LoVo (cell line): ENCODE measurements around the gene RETN.

Experiments used
- DNase-seq: peaks from one replicate; pipeline ENCODE4 v3.0.0-alpha.2; 2016; ENCODE audit warnings: low spot score

RETN gene

GRCh38 chr19:7668842-7669241, at the start of gene RETN:
Gene RETN (plus strand): TSS chr19:7669049. CDS start chr19:7669327, 278 bp downstream.
- DNase-seq, result no peak

- no peak for DNase-seq
Observed at GRCh38 chr19:7619671-7620441, 49.0 kb upstream of the RETN start.

DNA sequence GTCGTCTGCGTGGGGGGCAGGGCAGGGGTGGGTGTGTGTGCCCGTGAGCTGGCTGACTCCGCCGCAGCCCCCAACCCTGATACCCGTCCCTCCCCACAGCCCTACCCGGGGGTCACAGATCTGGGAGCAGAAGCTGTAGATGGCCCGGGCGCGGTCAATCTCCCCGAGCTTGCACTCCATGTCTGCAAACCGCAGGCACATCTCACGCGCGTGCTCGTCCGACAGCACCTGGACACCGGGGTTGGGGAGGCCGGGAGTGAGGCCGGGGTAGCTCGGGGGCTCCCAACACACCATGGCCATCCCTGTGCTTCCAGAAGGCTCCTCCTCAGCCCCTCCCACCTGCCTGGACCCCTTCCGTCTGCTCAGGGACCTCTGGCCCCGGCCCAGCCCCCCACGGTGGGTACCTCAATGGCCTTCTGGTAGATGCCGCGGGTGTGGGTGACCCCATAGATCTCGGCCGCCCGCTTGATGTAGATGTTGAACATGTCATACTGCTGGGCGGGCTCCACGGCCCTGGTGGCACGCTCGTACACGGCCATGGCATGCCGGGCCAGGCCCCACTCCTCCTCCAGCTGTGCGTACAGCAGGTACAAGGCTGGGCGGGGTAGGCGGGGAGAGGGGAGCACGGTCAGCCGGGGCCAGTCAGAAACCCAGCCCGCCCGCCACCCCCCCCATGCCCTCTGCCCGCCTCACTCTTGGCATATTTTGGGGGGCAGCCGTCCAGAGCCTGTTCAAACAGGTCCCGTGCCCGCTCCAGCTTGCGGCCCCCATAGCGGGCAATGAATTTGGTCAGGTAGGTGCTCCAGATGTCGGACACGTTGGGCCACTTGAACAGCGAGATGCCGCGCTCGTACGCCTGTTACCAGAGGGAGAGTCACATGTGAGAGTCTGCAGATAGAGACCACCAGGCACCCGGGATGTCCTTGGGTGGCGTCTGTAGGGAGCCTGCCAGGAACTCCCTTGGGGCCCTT, 48.1 kb upstream of the RETN start:
- DNase-seq, result no peak

DNA sequence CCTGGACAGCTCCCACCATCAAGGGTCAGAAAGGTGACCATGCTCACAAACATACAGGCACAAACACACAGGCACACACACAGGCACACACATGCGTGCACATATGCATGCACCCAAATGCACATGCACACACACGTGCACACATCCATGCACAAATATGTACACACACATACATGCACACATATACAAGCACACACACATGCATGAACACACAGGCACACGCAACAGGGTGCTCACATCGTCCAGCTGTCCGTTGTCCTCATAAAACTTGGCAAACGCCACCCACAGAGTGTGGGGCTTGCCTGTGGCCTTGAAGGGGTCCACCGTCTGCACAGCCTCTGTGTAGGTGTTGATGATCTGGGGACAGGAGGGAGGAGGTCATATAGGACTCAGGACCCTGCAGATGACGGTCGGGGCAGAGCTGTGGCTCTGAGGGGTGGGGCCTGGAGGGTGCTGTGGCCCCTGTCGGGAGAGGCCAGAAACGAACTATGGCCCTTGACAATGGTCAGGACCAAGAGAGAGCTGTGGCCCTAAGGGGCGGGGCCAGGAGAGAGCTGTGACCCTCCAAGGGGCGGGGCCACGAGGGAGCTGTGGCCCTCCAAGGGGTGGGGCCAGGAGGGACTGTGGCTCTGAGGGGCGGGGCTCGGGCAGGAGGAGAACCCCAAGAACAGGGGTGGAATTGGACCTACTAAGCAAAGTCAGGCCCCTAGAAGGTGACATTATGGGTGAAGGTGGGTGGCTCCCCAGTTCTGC, 45.7 kb upstream of the RETN start:
- no peak for DNase-seq

GRCh38 chr19:7623725-7624603, 44.9 kb upstream of the RETN start:
- DNase-seq, result no peak

DNA sequence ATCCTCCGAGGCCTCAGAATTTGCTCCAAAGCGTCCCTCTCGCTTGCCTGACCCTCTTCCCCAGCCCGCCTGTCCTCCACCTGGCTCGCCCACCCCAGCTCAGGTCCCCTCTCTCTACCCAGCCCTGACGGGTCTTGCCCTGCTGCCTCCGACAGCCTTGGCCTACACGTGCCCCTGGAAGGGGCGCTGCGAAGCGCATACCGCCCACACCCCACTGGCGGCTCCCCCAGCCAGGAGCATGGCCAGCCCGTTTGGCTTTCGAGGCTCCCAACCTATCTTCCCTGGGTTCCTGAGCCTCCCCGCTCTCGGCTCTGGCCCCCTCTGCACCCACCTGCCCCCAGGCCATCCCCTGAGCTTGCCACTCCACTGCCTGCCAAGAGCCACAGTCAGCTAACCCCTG, 44.0 kb upstream of the RETN start:
- DNase-seq, result no peak

DNA sequence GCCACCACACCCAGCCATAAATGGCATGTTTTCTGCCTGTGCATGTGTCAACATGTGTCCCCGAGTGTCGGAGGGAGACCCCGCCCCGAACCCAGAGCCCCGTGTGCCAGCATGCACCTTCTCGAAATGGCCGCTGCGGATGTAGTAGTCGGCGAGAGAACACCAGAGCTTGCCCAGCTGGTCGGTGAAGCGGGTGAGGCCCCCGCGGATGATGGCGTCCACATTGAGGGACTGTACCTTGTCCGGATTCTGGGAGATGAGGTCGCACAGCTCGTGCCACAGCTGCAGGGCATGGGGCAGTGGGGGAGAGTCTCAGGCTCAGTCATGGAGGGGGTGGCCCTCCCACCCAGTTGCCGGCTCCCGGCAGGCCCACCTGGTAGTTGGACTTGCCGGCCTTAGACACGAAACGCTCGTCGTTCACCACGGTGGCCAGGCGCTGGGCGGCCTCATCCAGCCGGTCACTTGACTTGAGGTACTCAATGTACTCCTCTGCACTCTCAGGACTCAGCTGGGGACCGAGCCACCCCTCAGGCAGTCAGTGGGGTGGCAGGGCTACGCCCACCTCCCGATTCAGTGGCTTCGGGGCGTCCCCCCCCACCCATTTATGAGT, 43.0 kb upstream of the RETN start:
- DNase-seq, result no peak

DNA sequence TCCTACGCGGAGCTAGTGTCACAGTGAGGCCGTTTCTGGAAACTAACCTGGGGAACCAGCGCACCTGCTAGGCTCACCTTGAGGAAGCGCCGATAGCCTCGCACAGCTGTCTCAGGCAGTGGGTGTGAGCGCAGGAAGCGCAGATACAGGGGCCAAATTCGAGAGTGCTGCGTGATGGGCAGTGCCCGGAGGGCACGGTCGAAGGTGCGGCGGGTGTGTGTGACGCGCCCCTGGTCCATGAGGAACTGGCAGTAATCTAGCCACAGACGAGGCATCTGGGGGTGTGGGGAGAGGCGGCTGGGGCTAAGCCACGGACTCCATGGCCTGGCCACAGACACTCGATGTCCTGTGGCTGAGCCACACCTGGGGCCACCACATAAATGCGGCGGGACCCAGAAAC, 41.7 kb upstream of the RETN start:
- DNase-seq, result no peak

- DNase-seq, result no peak
Observed at GRCh38 chr19:7628589-7629311, 40.1 kb upstream of the RETN start.

DNA sequence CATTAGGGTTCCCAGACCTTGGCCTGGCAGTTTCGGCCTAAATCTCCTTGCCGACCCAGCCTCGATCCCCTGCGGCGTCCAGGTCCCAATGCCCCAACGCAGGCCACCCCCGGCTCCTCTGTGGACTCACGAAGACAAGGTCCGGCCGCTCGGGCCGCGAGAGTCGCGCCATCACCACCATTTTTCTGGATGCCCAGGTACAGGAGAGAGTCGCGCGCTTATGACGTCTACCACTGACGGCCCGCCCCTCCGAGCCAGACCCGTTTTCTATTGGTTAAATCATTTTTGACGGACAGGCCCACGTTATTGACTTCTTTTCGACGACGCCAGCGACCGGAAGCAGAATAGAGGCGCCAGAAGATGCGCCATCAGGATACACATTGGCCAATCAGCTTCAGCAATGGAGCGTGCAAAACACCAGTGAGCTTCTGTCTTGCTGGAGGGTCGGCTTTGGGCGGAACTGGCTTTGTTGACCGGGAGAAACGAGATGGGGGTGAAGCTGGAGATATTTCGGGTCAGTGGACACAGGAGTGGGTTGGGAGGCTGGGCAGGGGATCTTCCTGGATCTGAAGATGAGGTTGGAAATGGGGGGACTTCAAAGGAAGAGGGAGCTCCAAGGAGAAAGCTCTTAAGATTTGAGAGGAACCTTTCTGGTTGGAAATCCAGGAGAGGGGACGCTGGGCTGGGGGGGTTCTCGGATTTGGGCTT, 39.3 kb upstream of the RETN start, which contains the start of the genes PET100 and XAB2:
Gene PET100 (plus strand): TSS at position 447 of the 708 bp plus-strand sequence. CDS start 41 bp downstream, at position 488.
Gene XAB2 (minus strand): TSS at position 199 of the 708 bp plus-strand sequence. CDS start 18 bp downstream, at position 181.
- peak; percentile 98 for DNase-seq

DNA sequence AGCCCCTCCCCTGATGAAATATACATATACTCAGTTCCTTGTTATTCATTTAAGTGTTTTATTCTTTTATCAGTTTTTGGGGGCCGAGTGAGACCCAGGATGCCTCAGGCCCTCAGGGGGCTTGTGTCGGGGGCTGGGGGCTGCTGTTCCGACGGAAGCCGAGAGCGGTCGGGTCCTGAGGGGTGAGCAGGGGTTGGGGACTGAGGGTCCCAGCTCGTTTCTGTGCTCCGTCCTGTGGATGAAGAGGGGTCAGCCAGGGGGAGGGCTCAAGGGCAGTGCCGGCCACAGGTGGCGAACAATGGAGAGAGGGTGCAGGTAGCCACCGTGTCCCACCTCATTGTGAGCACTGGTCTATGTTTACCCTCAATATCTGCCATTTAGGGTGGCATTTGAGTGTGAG, 37.3 kb upstream of the RETN start:
- no peak for DNase-seq

DNA sequence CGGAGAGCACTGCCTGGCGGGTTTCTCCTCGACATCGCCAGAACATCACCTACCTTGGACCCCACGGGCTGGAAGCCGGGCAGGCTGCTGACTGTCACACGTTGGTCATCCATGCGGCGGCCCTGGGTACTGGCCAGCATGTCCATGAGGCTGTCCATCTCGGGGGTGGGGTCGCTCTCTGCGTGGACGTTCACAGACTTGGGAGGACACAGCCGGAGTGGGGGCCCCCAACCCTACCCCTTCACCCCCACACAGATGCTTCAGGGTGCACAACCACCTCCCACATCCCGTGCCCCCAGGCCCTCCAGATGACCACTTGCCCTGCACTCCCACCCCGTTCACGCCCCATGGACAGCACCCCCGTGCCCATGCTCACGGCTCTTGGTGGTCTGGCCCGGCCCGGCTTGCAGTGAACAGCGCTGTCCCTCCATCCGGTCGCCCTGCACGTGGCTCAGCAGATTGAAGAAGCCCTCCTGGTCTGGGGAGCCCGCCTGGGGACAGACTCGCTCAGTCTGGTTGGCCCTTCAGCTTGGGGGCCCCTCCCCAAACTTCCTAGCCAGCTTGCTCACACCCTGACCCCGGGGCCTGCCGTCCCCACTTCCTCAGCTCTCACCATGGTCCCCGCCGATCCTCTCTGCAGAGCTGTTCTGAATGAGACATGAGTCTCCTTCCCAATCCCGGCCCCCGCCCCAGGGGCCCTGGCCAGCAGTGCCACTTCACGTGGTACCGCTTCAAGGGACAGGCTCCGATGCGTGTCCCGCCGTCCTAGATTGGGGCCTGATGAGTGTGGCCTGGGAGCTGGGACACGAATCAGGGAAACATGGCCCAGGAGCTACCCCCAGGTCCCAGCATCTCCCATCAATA, 36.3 kb upstream of the RETN start:
- DNase-seq, result no peak

GRCh38 chr19:7633698-7634097, 35.2 kb upstream of the RETN start, which contains the start of gene PCP2:
Gene PCP2 (minus strand): TSS chr19:7633719. CDS start chr19:7633457, 262 bp downstream.
- no peak for DNase-seq

- DNase-seq, result no peak
Observed at GRCh38 chr19:7635670-7636069, 33.2 kb upstream of the RETN start.

- no peak for DNase-seq
Observed at GRCh38 chr19:7636317-7636690, 32.5 kb upstream of the RETN start.

DNA sequence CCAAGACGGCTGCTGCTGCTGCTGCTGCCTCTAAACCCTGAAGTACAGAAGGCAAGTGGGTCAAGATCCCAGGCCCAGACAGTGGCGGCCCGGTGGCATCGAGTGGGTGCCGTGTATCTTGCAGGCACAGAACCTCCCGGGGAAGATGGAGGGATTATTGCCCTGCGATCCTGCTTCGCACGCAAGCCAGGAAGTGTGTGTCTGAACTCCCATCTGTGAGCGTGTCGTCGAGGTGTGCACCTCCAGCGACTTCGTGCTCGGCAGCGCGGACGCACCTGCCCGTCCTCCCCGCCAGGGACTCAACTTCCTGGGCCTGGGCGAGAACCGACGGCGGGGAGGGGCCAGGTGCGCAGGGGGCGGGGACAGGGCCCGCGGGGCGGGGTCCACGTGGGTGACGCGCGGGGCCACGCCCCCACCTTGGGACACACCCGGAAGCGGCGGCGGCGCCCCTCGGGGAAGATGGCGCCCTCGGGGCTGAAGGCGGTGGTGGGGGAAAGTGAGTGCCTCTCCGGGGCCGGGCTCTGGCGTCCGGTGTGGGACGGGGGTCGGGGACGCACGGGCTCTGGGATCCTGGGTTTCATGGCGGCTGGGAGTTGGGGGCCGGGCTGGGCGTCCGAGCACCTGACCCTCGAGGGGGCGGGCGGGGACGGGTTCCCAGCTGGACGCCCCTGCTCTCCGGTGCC, 32.0 kb upstream of the RETN start, which contains the start of gene STXBP2:
Gene STXBP2 (plus strand): TSS at position 420 of the 683 bp plus-strand sequence. CDS start 40 bp downstream, at position 460.
- peak; percentile 90 for DNase-seq
